ENCODE data around the gene MED22.

Gene MED22

GRCh38 chr9:133386338-133386737 lies 38.4 kb upstream of the MED22 start:
- TF ChIP-seq TCF12 (IDR thresholded peaks at IDR 0.05; ENCODE audit: low read depth) (no peak), ZBTB7A (IDR thresholded peaks at IDR 0.05; ENCODE audit: low read depth) (no peak), YY1 (IDR thresholded peaks at IDR 0.05; ENCODE audit: low read depth) (no peak), TEAD4 (IDR thresholded peaks at IDR 0.05) (no peak), TAF1 (IDR thresholded peaks at IDR 0.05; ENCODE audit: low read depth) (no peak), EGR1 (IDR thresholded peaks at IDR 0.05) (no peak), CEBPB (IDR thresholded peaks at IDR 0.05) (no peak), RAD21 (IDR thresholded peaks at IDR 0.05; ENCODE audit: low read depth) (no peak), FOXM1 (IDR thresholded peaks at IDR 0.05; ENCODE audit: borderline replicate concordance, low read depth) (no peak), CREB1 (IDR thresholded peaks at IDR 0.05; ENCODE audit: low read depth) (no peak), EP300 (IDR thresholded peaks at IDR 0.05; ENCODE audit: borderline replicate concordance) (no peak), USF1 (IDR thresholded peaks at IDR 0.05) (no peak), NFIC (IDR thresholded peaks at IDR 0.05) (no peak)
- TF ChIP-seq, protein P1, sequence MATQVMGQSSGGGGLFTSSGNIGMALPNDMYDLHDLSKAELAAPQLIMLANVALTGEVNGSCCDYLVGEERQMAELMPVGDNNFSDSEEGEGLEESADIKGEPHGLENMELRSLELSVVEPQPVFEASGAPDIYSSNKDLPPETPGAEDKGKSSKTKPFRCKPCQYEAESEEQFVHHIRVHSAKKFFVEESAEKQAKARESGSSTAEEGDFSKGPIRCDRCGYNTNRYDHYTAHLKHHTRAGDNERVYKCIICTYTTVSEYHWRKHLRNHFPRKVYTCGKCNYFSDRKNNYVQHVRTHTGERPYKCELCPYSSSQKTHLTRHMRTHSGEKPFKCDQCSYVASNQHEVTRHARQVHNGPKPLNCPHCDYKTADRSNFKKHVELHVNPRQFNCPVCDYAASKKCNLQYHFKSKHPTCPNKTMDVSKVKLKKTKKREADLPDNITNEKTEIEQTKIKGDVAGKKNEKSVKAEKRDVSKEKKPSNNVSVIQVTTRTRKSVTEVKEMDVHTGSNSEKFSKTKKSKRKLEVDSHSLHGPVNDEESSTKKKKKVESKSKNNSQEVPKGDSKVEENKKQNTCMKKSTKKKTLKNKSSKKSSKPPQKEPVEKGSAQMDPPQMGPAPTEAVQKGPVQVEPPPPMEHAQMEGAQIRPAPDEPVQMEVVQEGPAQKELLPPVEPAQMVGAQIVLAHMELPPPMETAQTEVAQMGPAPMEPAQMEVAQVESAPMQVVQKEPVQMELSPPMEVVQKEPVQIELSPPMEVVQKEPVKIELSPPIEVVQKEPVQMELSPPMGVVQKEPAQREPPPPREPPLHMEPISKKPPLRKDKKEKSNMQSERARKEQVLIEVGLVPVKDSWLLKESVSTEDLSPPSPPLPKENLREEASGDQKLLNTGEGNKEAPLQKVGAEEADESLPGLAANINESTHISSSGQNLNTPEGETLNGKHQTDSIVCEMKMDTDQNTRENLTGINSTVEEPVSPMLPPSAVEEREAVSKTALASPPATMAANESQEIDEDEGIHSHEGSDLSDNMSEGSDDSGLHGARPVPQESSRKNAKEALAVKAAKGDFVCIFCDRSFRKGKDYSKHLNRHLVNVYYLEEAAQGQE (IDR thresholded peaks at IDR 0.05; ENCODE audit: low read depth): no peak
- TF ChIP-seq, protein P2, sequence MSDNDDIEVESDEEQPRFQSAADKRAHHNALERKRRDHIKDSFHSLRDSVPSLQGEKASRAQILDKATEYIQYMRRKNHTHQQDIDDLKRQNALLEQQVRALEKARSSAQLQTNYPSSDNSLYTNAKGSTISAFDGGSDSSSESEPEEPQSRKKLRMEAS (IDR thresholded peaks at IDR 0.05): no peak

- TF ChIP-seq TEAD4 (IDR thresholded peaks at IDR 0.05) (no peak), EGR1 (IDR thresholded peaks at IDR 0.05) (no peak), YY1 (IDR thresholded peaks at IDR 0.05; ENCODE audit: low read depth) (no peak), CREB1 (IDR thresholded peaks at IDR 0.05; ENCODE audit: low read depth) (no peak), TAF1 (IDR thresholded peaks at IDR 0.05; ENCODE audit: low read depth) (no peak), EP300 (IDR thresholded peaks at IDR 0.05; ENCODE audit: borderline replicate concordance) (no peak), NFIC (IDR thresholded peaks at IDR 0.05) (no peak), CEBPB (IDR thresholded peaks at IDR 0.05) (no peak), FOXM1 (IDR thresholded peaks at IDR 0.05; ENCODE audit: borderline replicate concordance, low read depth) (no peak), USF1 (IDR thresholded peaks at IDR 0.05) (no peak), ZBTB7A (IDR thresholded peaks at IDR 0.05; ENCODE audit: low read depth) (no peak), RAD21 (IDR thresholded peaks at IDR 0.05; ENCODE audit: low read depth) (no peak), TCF12 (IDR thresholded peaks at IDR 0.05; ENCODE audit: low read depth) (no peak)
- TF ChIP-seq, protein P2 (IDR thresholded peaks at IDR 0.05): no peak
- TF ChIP-seq, protein P1 (IDR thresholded peaks at IDR 0.05; ENCODE audit: low read depth): no peak
Measured at GRCh38 chr9:133385452-133385851, 37.5 kb upstream of the MED22 start.

DNA sequence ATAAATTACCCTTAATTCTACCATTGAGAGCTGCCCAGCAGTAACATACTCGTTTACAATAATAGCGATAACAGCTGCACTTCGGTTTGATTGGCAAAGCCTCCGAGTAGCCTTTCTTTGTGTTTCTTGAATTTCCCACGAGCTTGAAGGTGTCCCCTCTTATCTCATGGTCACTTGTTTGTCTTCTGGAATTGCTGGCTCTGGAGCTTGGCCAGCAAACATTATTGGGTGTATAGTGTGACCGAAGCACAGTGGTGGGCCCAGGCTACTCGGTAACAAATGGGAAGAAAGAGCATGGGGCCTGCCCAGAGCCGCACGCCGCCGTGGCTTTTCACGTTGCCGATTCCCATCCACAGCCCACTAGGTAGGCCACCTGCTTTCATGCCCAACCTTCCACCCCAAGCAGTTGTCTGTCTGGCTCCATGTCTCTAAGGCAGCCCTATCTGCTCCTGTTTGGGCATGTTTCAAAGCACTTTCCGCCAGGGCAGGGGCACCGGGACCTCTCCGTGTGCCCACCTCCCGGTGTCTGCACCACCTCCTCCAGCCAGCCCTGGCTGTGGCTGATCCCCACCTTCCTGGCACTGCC lies 36.9 kb upstream of the MED22 start:
- TF ChIP-seq NFIC (IDR thresholded peaks at IDR 0.05) (no peak), CREB1 (IDR thresholded peaks at IDR 0.05; ENCODE audit: low read depth) (no peak), ZBTB7A (IDR thresholded peaks at IDR 0.05; ENCODE audit: low read depth) (no peak), RAD21 (IDR thresholded peaks at IDR 0.05; ENCODE audit: low read depth) (no peak), TAF1 (IDR thresholded peaks at IDR 0.05; ENCODE audit: low read depth) (no peak), EP300 (IDR thresholded peaks at IDR 0.05; ENCODE audit: borderline replicate concordance) (no peak), FOXM1 (IDR thresholded peaks at IDR 0.05; ENCODE audit: borderline replicate concordance, low read depth) (no peak)
- TF ChIP-seq, protein P1 (IDR thresholded peaks at IDR 0.05; ENCODE audit: low read depth): no peak

DNA sequence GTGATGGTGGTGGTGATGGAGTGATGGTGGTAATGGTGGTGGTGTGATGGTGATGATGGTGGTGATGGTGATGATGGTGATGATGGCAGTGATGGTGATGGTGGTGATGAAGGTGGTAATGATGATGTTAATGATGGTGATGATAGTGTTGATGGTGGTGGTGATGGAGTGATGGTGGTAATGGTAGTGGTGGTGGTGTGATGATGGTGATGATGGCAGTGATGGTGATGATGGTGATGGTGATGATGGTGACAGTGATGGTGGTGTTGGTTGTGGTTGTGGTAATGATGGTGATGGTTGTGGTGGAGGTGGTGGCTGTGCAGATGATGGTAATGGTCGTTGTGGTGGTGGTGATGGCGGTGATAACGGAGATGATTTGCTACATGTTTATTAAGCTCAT lies 35.5 kb upstream of the MED22 start:
- TF ChIP-seq YY1 (IDR thresholded peaks at IDR 0.05; ENCODE audit: low read depth) (no peak), TEAD4 (IDR thresholded peaks at IDR 0.05) (no peak), CEBPB (IDR thresholded peaks at IDR 0.05) (no peak), USF1 (IDR thresholded peaks at IDR 0.05) (no peak), TCF12 (IDR thresholded peaks at IDR 0.05; ENCODE audit: low read depth) (no peak), EP300 (IDR thresholded peaks at IDR 0.05; ENCODE audit: borderline replicate concordance) (no peak)
